ENCODE data around the gene NFATC2. TPM values are rescaled to one million over a fixed set of nuclear protein-coding genes. Genes with fewer than 3 reads are reported as not detected.

Gene NFATC2
- total and polyA plus RNA-seq, 12 donors = 0.61 to 7.7 (median 4.0) TPM

DNA sequence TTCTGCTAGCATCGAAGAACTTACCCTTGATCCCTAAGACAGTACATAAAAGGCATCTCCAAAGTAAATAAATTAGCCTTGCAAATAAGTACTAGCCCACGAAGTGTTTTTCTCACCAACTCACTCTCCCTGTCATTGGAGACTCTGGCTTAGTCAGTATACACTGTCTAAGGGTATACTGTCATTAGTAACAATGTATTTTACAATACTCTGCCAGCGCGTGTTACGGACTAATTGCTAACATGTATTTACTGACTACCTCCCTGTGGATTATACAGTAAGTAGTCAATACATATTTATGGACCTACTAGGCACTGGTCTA lies 72.1 kb downstream of the NFATC2 start:
- no peak overlapping the region for H3K27ac ChIP-seq
- H3K4me1 ChIP-seq (replicated peaks in 1 of 2) = no peaks in the 10 kb centered on the region
- no peak overlapping the region for H3K4me3 ChIP-seq
- no peak for TF ChIP-seq POLR2A (IDR thresholded peaks at IDR 0.05)
- TF ChIP-seq, protein P1, sequence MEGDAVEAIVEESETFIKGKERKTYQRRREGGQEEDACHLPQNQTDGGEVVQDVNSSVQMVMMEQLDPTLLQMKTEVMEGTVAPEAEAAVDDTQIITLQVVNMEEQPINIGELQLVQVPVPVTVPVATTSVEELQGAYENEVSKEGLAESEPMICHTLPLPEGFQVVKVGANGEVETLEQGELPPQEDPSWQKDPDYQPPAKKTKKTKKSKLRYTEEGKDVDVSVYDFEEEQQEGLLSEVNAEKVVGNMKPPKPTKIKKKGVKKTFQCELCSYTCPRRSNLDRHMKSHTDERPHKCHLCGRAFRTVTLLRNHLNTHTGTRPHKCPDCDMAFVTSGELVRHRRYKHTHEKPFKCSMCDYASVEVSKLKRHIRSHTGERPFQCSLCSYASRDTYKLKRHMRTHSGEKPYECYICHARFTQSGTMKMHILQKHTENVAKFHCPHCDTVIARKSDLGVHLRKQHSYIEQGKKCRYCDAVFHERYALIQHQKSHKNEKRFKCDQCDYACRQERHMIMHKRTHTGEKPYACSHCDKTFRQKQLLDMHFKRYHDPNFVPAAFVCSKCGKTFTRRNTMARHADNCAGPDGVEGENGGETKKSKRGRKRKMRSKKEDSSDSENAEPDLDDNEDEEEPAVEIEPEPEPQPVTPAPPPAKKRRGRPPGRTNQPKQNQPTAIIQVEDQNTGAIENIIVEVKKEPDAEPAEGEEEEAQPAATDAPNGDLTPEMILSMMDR (IDR thresholded peaks at IDR 0.05) = no peak
- no peaks in the 10 kb centered on the region for H3K27me3 ChIP-seq
- H3K36me3 ChIP-seq (replicated peaks in 1 of 2) = peaks cover 0 to 3% of the 10 kb centered on the region in 2 donors
- H3K9me3 ChIP-seq (replicated peaks in 1 of 3) = no peaks in the 10 kb centered on the region
- no peak for DNase-seq
- intact Hi-C loops (cut with DNase I) = no loop called here
- 89 to 91% (median 90%) methylated on average over 5 of the region's 5 CpGs for WGBS, 4 donors

DNA sequence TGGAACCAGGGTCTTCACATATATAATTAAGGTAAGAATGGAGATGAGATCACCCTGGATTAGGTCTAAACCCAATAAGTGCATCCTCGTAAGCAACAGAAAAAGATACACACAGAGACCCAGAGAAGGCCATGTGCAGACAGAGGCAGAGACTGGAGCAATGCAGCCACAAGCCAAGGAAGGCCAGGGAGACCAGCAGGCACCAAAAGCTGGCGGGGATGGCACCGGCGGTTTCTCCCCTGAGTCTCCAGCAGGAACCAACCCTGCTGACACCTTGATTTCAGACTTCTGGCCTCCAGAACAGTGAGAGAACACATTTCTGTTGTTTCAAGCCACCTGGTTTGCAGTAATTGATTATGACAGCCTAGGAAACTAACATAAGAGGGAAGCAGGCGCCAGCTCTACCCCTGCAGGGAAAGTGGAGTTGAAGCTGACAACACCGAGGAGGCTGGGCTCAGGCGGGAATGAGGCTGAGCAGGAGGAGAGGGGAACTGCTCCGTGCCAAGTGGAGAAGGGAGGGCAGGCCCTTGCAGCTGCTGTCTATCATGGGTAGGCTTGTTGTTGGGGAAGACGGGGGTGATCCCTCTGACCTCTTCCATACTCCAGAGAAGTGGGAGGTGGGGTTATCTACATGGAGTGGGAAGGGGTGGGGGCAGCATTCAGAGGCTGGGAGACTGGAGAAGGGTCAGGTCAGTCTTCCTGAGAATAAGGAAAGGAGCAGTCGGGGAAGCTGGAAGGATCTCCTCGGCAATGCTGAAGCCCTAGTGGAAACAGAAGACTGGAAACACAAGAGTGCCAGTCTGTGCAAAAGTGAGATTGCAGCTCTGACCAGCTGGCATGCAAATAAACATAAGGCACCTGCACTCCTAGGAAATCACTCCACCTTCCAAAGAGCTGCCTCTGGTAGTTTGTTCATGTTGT lies 72.7 kb downstream of the NFATC2 start:
- no peak overlapping the region for H3K27ac ChIP-seq
- no peaks in the 10 kb centered on the region for H3K9me3 ChIP-seq (replicated peaks in 1 of 3)
- no peak for TF ChIP-seq POLR2A (IDR thresholded peaks at IDR 0.05)
- TF ChIP-seq, protein P1 (IDR thresholded peaks at IDR 0.05) = no peak
- H3K27me3 ChIP-seq = no peaks in the 10 kb centered on the region
- H3K4me3 ChIP-seq = no peak overlapping the region
- peaks cover 0 to 3% of the 10 kb centered on the region in 2 donors for H3K36me3 ChIP-seq (replicated peaks in 1 of 2)
- DNase-seq = peak in 1 of 7 donors; percentile 67
- H3K4me1 ChIP-seq (replicated peaks in 1 of 2) = no peaks in the 10 kb centered on the region
- 81 to 88% (median 84%) methylated on average over 8 to 11 of the region's 11 CpGs for WGBS, 4 donors
- intact Hi-C loops (cut with DNase I) = loop anchor here in 1 of 2 donors (10.0 kb wide), 1 partner anchor 85 kb away; no protein-coding TSS in a partner anchor

DNA sequence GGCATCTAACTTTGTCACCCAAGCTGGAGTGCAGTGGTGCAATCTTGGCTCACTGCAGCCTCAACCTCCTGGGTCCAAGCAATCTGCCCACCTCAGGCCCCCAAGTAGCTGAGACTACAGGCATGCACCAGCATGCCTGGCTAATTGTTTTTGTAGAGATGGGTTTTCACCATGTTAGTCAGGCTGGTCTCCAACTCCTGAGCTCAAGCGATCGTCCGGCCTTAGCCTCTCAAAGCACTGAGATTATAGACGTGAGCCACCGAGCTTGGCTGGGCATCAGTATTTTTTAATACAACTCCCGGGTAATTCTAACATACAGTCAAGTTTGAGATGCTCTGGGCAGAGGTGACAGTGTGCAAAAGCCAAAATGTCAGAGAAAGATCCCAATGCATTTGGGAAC lies 73.5 kb downstream of the NFATC2 start:
- Histone ChIP-seq H3K27me3 (no peaks in the 10 kb centered on the region), H3K4me1 (replicated peaks in 1 of 2) (no peaks in the 10 kb centered on the region), H3K36me3 (replicated peaks in 1 of 2) (no peaks in the 10 kb centered on the region), H3K27ac (no peak overlapping the region), H3K4me3 (no peak overlapping the region), H3K9me3 (replicated peaks in 1 of 3) (no peaks in the 10 kb centered on the region)
- intact Hi-C loops (cut with DNase I) = loop anchor here in 1 of 2 donors (10.0 kb wide), 1 partner anchor 84 kb away; no protein-coding TSS in a partner anchor
- WGBS, 4 donors = 91 to 100% (median 93%) methylated on average over 6 of the region's 6 CpGs
- TF ChIP-seq, protein P1 (IDR thresholded peaks at IDR 0.05) = no peak
- TF ChIP-seq POLR2A (IDR thresholded peaks at IDR 0.05) = no peak
- DNase-seq = no peak

DNA sequence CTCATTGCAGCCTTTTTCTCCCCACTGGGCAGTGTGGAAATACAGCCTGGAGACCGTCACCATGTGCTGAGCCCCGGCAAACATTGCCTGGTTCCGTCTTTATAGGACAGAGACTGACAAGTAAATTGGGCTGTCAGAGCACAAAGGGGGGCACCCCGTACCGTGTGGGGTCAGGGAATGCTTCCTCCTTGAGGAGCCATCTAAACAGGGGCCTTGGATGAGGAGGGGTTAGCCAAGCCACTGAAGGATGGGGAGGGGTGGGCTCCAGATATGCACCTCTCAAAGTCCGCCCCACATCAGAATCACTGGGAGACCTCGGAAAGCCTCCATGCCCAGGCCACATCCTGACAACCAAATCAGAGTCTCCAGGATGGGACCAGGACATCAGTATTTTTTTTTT lies 73.9 kb downstream of the NFATC2 start:
- 81 to 98% (median 88%) methylated on average over 3 to 7 of the region's 7 CpGs for WGBS, 4 donors
- Histone ChIP-seq H3K36me3 (replicated peaks in 1 of 2) (no peaks in the 10 kb centered on the region), H3K4me1 (replicated peaks in 1 of 2) (no peaks in the 10 kb centered on the region), H3K27me3 (no peaks in the 10 kb centered on the region), H3K27ac (no peak overlapping the region), H3K9me3 (replicated peaks in 1 of 3) (no peaks in the 10 kb centered on the region), H3K4me3 (no peak overlapping the region)
- TF ChIP-seq, protein P1 (IDR thresholded peaks at IDR 0.05) = no peak
- no peak for TF ChIP-seq POLR2A (IDR thresholded peaks at IDR 0.05)
- no peak for DNase-seq
- intact Hi-C loops (cut with DNase I) = loop anchor here in 1 of 2 donors (10.0 kb wide), 1 partner anchor 84 kb away; no protein-coding TSS in a partner anchor
